GM12891 (cell line): ENCODE results near the gene CDH15.

ENCODE experiments used
- PAX5 ChIP-seq: IDR thresholded peaks from 2 replicates; pipeline ENCODE4 v1.6.1; 2011; ENCODE audit warnings: low read length, moderate library complexity, mild to moderate bottlenecking; ENCODE audit not compliant: insufficient read depth, severe bottlenecking
- POLR2A ChIP-seq: IDR thresholded peaks from 2 replicates; pipeline ENCODE4 v1.6.1; 2011; ENCODE audit warnings: low read depth, low read length, control low read depth

GRCh38 chr16:89176717-89177116 is 5.2 kb downstream of the CDH15 start:
- TF ChIP-seq POLR2A (no peak), PAX5 (no peak)
